Caki2 (cell line): ENCODE data around the gene ASCL3. TPM values are rescaled to one million over a fixed set of nuclear protein-coding genes. Genes with fewer than 3 reads are reported as not detected.
"Not testable (repeated sequence)": the region's sequence is repeated elsewhere in the genome, so short reads cannot be mapped to it uniquely, and the experiment has no call there.

ENCODE experiments used
- DNase-seq: peaks from one replicate; pipeline ENCODE4 v3.0.0-alpha.2; 2015; ENCODE audit warnings: low read depth
- in situ Hi-C: cut with HindIII; loops from 2 replicates; pipeline ENCODE4 v1.10.0; 2016; ENCODE audit warnings: low sequenced_read_pairs, low pct_unique_long_range_greater_than_20kb, mixed read lengths
- total RNA-seq: library from RNA; depleted of rRNA; stranded (reverse); fragments of >200 nt; shearing (Covaris generic); gene quantifications from 2 replicates; pipeline ENCODE4 v1.2.3, GENCODE V29; 2014; ENCODE audit warnings: low replicate concordance

The ASCL3 gene
- total RNA-seq, 1 experiment from 2014 or later = not detected

GRCh38 chr11:8959546-8960166 lies 16.8 kb upstream of the ASCL3 start:
- DNase-seq = peak; percentile 61
- in situ Hi-C loops = no loop called here

GRCh38 chr11:8956860-8957259 lies 14.0 kb upstream of the ASCL3 start:
- DNase-seq = no peak
- in situ Hi-C loops = no loop called here

GRCh38 chr11:8948886-8949285 lies 6.1 kb upstream of the ASCL3 start:
- no peak for DNase-seq

DNA sequence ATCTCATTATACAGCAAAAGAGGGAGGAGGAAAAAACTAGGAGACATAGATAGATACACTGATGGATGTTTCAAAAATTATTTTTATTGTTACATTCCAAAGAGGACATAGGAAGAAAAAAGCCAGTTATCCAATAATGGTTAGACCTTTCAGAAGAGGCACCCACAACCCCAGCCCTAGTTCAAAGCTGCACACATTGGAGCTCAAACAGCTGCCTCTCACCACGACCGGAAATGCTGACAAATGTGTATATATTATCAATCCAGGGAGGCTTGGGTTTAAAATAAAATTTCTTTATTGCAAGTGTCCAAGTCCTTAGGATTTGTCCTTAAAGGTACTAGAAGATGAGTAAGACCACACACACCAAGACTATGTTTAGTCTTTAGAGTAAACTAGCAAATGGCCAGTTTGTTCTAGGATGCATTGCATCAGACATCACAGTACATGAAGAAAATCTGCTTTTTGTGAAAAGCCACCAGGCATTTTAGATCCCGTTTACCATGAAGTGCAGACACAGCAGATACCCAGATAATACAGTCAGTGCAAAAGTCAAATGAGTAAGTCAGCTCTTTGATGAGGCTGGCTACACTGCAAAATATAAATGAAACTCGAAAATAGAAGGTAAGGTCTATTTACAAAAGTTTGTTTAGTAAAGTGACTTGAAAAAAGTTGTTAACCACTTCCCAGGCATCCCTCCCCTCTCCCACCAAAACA lies 4.6 kb upstream of the ASCL3 start:
- in situ Hi-C loops = no loop called here
- DNase-seq = no peak

More at GRCh38 chr11:8948886-8949285, 6.1 kb upstream of the ASCL3 start:
- in situ Hi-C loops = no loop called here

GRCh38 chr11:8941341-8942103 lies 1.3 kb downstream of the ASCL3 start:
- in situ Hi-C loops = no loop called here
- no peak for DNase-seq

DNA sequence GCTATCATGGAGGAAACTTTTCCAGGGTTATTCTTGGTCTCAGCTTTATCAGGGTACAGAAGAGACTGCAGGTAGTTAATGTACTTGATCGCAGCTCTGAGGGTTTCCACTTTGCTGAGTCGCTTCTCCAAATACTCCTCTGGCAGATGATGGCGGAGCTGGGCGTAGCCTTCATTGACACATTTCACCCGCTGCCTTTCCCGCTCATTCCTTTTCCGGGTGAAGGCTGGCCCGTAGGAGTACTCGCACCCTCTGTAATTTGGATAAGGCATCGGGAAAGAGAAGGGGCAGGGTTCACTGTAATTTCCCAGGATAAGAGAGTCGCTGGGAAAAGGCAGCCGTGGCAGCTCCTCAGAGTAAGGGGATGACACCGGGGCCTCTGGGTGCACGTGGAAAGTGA lies 5.2 kb downstream of the ASCL3 start:
- DNase-seq = no peak
- in situ Hi-C loops = no loop called here

DNA sequence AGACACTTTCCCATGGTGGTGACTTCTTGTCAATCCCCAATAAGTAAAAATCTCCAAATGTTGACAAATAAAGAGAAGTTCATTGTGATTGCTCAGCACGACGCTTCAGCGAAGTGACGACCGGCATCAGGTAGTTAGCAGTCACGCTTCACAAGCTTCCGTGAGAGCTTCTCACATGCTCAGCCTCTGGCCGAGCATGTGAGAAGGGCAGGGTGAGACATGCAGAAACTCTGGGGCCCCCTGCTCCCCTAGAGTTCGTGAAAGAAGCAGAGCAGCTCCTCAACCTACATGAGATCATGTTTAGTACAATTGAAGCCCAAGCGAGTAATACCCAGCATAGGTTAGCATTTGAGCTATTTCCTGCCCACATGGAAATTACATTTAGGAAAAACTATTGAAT lies 5.7 kb downstream of the ASCL3 start:
- DNase-seq = no peak
- in situ Hi-C loops = no loop called here

GRCh38 chr11:8935789-8936188 lies 7.0 kb downstream of the ASCL3 start:
- DNase-seq = not testable (repeated sequence)

DNA sequence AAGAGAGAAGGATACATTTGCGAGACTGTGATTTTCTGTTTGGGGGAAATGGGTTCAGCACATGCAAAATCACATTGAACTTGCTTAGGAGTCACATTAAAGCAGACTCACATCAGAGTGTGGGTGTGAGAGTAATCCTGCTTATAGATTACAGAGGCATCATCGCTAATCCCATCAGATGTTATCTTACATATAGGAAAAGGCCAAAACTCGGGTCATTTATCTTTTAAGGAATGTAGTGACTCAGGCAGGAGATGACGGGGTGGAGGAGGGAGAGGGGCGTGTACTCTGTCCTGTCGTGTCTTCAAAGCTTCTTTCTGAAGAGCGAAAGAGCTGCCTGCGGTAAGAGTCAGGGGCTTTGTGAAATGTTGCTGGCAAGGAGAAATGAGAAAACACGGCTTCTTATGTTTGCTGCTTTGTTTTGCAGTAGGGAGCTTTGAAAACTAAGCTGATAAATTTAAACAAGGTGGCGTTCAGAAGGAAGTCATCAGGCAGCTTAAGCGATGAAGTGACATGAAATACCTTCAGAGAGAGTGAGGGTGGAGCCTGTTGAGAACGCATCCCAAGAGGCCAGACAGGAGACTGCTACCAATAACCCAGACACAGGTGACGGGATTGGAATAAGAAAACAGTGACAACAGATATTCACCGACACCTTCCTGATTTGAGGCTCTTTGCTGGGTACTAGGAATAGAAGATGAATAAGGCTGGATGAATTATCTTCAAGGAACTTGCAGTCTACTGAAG lies 7.9 kb downstream of the ASCL3 start:
- no peak for DNase-seq

More at GRCh38 chr11:8935789-8936188, 7.0 kb downstream of the ASCL3 start:
- in situ Hi-C loops = not testable (repeated sequence)

DNA sequence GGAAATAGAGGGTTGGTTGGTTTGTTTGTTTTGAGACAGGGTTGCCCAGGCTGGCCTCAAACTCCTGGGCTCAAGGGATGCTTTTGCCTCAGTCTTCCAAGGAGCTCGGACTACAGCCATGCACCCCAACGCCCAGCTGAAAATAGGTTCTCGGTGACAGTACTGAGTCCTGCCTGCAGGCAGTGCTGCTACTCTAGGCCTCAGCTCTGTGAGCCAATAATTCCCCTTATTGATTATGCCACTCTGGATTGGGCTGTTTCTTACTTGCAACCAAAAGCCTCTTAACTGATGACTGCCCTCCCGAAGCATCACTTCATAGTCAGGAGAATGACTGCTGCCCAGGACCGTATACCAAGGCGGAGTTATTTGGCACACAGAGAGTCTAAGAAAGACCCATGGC lies 8.9 kb downstream of the ASCL3 start:
- in situ Hi-C loops = no loop called here

More for the DNA sequence above, 7.9 kb downstream of the ASCL3 start:
- in situ Hi-C loops = no loop called here

GRCh38 chr11:8932564-8933180 lies 10.1 kb downstream of the ASCL3 start, which contains the start of gene C11orf16:
Gene C11orf16 (minus strand): TSS chr11:8932947. CDS start chr11:8932308, 639 bp downstream.
- no peak for DNase-seq
- in situ Hi-C loops = no loop called here

More for the DNA sequence above, 8.9 kb downstream of the ASCL3 start:
- no peak for DNase-seq

- in situ Hi-C loops = no loop called here
Measured at GRCh38 chr11:8930456-8931175, 12.2 kb downstream of the ASCL3 start.

DNA sequence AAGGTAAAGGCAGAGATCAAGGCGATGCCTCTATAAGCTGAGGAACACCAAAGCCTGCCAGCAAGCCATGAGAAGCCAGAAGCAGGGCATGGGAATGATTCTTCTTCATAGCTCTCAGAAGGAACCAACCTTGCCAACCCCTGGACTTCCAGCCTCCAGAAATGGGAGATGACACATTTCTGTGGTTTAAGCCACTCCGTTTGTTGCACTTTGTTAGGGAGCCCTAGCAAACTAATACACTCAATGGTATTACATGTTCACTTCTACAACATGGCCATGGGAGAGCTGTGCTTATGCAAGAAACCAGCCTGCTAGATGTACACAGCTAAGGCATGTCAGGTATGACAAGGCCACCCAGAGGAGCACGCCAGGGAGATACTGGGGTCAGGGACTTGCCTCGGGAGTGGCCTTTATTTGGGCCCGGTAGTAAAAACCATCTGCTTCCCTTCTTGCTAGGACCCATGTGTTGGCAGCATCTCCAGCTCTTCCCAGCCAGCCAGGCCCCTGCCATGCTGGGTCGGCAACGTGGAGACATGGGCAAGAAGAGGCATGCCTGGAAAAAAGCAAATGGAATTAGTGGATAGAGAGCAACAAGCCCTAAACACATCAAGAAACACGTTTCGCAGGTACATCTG lies 13.7 kb downstream of the ASCL3 start:
- in situ Hi-C loops = no loop called here
- DNase-seq = no peak

More at GRCh38 chr11:8930456-8931175, 12.2 kb downstream of the ASCL3 start:
- no peak for DNase-seq

- DNase-seq = no peak
- in situ Hi-C loops = no loop called here
Measured at GRCh38 chr11:8928205-8928604, 14.6 kb downstream of the ASCL3 start.

GRCh38 chr11:8927233-8927632 lies 15.6 kb downstream of the ASCL3 start:
- in situ Hi-C loops = no loop called here
- DNase-seq = no peak

- in situ Hi-C loops = no loop called here
- DNase-seq = no peak
Measured at GRCh38 chr11:8926236-8926635, 16.6 kb downstream of the ASCL3 start.

- in situ Hi-C loops = no loop called here
- DNase-seq = no peak
Measured at GRCh38 chr11:8925711-8926110, 17.1 kb downstream of the ASCL3 start.
